ENCODE data around the gene GEMIN7. TPM values are rescaled to one million over a fixed set of nuclear protein-coding genes. Genes with fewer than 3 reads are reported as not detected.

Gene GEMIN7
- total and polyA plus RNA-seq, 2 of the 13 experiments (the other 11 are each of a cell fraction or from before 2014, with no cell fraction given): 24.1 to 30.6 TPM

GRCh38 chr19:45125975-45126493 is 47.0 kb downstream of the GEMIN7 start (continued):
- TF ChIP-seq, protein P1, sequence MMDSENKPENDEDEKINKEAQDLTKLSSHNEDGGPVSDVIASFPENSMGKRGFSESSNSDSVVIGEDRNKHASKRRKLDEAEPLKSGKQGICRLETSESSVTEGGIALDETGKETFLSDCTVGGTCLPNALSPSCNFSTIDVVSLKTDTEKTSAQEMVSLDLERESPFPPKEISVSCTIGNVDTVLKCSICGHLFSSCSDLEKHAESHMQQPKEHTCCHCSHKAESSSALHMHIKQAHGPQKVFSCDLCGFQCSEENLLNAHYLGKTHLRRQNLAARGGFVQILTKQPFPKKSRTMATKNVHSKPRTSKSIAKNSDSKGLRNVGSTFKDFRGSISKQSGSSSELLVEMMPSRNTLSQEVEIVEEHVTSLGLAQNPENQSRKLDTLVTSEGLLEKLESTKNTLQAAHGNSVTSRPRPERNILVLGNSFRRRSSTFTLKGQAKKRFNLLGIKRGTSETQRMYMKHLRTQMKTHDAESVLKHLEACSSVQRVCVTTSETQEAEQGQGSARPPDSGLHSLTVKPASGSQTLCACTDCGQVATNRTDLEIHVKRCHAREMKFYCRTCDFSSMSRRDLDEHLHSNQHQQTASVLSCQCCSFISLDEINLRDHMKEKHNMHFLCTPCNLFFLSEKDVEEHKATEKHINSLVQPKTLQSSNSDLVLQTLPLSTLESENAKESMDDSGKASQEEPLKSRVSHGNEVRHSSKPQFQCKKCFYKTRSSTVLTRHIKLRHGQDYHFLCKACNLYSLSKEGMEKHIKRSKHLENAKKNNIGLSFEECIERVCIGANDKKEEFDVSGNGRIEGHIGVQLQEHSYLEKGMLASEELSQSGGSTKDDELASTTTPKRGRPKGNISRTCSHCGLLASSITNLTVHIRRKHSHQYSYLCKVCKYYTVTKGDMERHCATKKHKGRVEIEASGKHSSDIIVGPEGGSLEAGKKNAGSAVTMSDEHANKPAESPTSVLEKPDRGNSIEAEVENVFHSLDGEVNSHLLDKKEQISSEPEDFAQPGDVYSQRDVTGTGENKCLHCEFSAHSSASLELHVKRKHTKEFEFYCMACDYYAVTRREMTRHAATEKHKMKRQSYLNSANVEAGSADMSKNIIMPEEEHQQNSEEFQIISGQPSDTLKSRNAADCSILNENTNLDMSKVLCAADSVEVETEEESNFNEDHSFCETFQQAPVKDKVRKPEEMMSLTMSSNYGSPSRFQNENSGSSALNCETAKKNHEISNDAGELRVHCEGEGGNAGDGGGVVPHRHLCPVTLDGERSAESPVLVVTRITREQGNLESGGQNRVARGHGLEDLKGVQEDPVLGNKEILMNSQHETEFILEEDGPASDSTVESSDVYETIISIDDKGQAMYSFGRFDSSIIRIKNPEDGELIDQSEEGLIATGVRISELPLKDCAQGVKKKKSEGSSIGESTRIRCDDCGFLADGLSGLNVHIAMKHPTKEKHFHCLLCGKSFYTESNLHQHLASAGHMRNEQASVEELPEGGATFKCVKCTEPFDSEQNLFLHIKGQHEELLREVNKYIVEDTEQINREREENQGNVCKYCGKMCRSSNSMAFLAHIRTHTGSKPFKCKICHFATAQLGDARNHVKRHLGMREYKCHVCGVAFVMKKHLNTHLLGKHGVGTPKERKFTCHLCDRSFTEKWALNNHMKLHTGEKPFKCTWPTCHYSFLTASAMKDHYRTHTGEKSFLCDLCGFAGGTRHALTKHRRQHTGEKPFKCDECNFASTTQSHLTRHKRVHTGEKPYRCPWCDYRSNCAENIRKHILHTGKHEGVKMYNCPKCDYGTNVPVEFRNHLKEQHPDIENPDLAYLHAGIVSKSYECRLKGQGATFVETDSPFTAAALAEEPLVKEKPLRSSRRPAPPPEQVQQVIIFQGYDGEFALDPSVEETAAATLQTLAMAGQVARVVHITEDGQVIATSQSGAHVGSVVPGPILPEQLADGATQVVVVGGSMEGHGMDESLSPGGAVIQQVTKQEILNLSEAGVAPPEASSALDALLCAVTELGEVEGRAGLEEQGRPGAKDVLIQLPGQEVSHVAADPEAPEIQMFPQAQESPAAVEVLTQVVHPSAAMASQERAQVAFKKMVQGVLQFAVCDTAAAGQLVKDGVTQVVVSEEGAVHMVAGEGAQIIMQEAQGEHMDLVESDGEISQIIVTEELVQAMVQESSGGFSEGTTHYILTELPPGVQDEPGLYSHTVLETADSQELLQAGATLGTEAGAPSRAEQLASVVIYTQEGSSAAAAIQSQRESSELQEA (CRISPR knock-in tag; IDR thresholded peaks at IDR 0.05; ENCODE audit: not compliant biosample characterization): no peak
- no peak for TF ChIP-seq BRCA1 (CRISPR knock-in tag; IDR thresholded peaks at IDR 0.05)
- 0 out of 2 replicates have a peak, but pooled peaks have one; percentile 41 for TF ChIP-seq TFE3 (CRISPR knock-in tag; IDR thresholded peaks at IDR 0.05)
- no peak for TF ChIP-seq ZFAT (CRISPR knock-in tag; conservative IDR thresholded peaks at IDR 0.05)
- TF ChIP-seq ZNF18 (CRISPR knock-in tag; IDR thresholded peaks at IDR 0.05; ENCODE audit: insufficient replicate concordance): no peak
- no peak for TF ChIP-seq ONECUT2 (CRISPR knock-in tag; IDR thresholded peaks at IDR 0.05)
- no peak for TF ChIP-seq ZFP41 (CRISPR knock-in tag; IDR thresholded peaks at IDR 0.05; ENCODE audit: borderline replicate concordance)
- TF ChIP-seq KLF16 (CRISPR knock-in tag; IDR thresholded peaks at IDR 0.05): 0 out of 4 replicates have a peak, but pooled peaks of 1 of the 2 experiments have one; percentile 41
- TF ChIP-seq SOX6 (IDR thresholded peaks at IDR 0.05): no peak
- TF ChIP-seq SOX6 (CRISPR knock-in tag; IDR thresholded peaks at IDR 0.05): no peak
- TF ChIP-seq TARDBP (CRISPR knock-in tag; IDR thresholded peaks at IDR 0.05): no peak
- 0 out of 2 replicates have a peak, but pooled peaks have one; percentile 60 for TF ChIP-seq GATAD1 (CRISPR knock-in tag; IDR thresholded peaks at IDR 0.05)
- TF ChIP-seq, protein P2, sequence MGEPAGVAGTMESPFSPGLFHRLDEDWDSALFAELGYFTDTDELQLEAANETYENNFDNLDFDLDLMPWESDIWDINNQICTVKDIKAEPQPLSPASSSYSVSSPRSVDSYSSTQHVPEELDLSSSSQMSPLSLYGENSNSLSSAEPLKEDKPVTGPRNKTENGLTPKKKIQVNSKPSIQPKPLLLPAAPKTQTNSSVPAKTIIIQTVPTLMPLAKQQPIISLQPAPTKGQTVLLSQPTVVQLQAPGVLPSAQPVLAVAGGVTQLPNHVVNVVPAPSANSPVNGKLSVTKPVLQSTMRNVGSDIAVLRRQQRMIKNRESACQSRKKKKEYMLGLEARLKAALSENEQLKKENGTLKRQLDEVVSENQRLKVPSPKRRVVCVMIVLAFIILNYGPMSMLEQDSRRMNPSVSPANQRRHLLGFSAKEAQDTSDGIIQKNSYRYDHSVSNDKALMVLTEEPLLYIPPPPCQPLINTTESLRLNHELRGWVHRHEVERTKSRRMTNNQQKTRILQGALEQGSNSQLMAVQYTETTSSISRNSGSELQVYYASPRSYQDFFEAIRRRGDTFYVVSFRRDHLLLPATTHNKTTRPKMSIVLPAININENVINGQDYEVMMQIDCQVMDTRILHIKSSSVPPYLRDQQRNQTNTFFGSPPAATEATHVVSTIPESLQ (CRISPR knock-in tag; conservative IDR thresholded peaks at IDR 0.05): no peak
- TF ChIP-seq ZNF263 (CRISPR knock-in tag; IDR thresholded peaks at IDR 0.05): no peak
- TF ChIP-seq, protein P3, sequence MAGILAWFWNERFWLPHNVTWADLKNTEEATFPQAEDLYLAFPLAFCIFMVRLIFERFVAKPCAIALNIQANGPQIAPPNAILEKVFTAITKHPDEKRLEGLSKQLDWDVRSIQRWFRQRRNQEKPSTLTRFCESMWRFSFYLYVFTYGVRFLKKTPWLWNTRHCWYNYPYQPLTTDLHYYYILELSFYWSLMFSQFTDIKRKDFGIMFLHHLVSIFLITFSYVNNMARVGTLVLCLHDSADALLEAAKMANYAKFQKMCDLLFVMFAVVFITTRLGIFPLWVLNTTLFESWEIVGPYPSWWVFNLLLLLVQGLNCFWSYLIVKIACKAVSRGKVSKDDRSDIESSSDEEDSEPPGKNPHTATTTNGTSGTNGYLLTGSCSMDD (CRISPR knock-in tag; IDR thresholded peaks at IDR 0.05): no peak
- TF ChIP-seq FOXO1 (CRISPR knock-in tag; IDR thresholded peaks at IDR 0.05): 0 out of 2 replicates have a peak, but pooled peaks have one; percentile 28
